GM19351 (cell line): Measurements from ENCODE around the gene AOX1.
"Not testable (repeated sequence)": the region's sequence is repeated elsewhere in the genome, so short reads cannot be mapped to it uniquely, and the experiment has no call there.

Experiments used
- ATAC-seq: cut with Tn5 transposase; IDR thresholded peaks from one replicate; pipeline ENCODE4 v1.9.1; 2021; ENCODE audit warnings: mild to moderate bottlenecking, moderate library complexity; ENCODE audit not compliant: unreplicated experiment

The AOX1 gene

DNA sequence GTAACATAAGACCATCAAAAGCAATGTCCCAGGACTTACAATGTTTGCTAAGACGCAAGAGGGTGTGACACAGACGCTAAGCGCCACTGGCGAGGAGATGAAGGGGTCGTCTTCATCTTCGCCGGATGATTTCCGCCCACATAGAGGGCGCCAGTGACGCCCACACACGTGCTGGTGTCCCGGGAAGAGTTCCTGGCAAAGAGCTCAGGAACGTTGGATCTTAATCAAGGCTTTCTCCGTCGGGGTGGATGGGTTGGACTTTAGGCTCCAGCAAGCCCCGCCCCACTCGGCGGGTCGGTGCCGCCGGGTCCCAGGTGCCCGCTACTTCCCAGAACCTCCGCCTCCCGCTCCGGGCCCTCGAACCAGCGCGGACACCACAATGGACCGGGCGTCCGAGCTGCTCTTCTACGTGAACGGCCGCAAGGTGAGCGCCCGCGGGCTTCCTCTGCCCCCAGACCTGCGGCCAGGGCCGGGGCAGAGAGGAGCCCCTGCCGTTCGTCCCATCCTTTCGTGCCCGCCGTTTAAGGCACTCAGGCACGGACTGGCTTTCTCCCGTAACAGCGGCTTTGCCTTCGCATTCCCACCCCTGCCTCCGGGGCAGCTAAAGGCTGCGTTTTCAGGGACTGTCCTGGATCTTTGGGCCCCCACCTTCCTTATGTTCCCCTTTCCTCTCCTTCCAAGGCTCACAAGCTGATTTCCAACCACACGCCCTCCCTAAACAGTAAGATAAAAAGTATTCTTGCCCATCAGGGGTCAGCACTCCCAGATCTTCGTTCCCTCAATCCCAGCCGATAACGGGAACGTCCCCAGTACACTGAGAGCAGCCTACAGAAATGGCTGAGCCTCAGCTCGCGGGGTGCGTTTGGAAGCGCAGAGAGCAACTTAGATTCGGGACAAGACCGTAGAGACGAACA lies at the start of gene AOX1:
Gene AOX1 (plus strand): TSS at position 285 of the 914 bp plus-strand sequence. CDS start 95 bp downstream, at position 380.
- ATAC-seq = no peak

DNA sequence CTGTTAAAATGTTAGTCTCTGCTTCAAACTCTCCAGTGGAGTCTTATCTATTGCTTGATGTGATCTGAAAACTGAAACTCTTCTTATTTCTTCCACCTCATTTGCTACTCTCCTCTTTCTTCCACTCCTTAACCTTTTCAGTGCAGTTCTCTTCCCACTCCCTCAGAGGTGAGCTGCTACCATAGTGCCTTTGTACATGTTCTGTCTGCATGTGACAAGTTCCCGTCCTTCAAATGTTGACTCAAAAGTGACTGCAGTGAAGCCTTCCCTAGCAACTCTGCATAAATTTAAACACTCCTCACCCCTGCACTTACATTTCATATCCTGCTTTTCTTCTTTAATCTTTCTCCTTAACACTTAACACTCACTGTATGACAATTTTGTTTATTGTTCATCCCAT lies 47.7 kb upstream of the AOX1 start:
- no peak for ATAC-seq

DNA sequence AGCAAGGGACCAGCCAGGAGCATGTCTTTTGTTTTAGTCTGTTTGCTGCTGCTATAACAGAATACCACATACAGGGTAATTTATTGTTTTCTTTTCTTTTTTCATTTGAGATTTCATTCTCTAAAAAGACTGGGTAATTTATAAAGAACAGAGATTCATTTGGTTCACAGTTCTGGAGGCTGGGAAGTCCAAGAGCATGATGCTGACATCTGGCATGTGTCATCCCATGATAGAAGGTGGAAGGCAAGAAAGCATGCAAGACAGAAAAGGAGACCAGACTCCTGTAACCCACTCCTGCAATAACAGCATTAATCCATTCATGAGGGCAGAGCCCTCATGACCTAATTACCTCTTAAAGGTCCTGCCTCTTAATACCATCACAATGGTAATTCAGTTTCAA lies 45.0 kb upstream of the AOX1 start:
- ATAC-seq = no peak

- ATAC-seq = not testable (repeated sequence)
Observed at GRCh38 chr2:200566596-200566995, 19.2 kb upstream of the AOX1 start.

DNA sequence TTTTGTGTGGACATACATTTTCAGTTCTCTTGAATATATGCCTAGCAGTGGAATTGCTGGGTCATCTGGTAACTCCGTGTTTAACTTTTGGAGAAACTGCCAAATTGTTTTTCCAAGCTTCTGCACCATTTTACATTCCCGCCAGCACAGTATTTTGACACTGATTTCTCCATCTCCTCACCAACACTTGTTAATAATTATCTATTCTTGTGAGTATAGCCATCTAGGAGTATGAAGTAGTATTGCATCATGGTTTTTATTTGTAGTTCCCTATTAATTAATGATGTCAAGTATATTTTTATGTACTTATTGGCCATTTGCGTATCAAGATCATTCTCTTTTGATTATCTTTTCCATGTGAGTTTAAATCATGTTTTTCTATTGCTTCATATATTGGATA lies 17.9 kb upstream of the AOX1 start:
- no peak for ATAC-seq

DNA sequence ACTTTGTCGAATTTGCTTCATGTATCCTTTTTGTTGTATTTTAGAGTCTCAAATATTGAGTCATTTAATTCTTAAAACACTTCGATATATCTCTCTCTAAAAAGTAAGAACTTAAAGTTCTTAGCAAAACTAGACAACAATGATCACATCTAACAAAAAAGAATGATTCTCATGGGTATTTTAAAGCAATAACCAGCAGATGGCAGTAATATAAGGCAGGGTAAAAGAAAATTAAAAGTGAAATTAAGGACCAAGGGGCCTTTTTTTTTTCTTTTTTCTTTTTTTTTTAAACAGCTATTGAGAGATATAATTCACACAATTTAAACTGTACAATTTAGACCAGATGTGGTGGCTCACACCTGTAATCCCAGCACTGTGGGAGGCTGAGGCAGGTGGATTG lies 9.9 kb upstream of the AOX1 start:
- ATAC-seq = no peak

GRCh38 chr2:200577027-200577426 lies 8.8 kb upstream of the AOX1 start:
- no peak for ATAC-seq

DNA sequence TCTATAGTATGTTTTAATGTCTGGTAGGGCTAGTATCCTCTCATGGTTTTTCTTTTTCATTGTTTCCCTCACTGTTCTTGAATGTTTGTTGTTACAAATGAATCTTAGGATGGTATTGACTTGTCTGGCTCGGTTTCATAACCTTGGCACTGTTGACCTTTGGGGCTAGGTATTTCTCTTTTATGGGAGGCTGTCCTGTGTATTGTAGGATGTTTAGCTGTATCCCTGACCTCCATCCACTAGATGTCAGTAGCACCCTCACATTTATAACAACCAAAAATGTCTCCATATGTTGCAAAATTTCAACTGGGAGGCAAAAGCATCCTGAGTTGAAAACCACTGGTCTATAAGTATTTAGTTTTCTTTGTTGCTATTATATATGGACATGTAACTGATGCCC lies 7.0 kb upstream of the AOX1 start:
- ATAC-seq = no peak

DNA sequence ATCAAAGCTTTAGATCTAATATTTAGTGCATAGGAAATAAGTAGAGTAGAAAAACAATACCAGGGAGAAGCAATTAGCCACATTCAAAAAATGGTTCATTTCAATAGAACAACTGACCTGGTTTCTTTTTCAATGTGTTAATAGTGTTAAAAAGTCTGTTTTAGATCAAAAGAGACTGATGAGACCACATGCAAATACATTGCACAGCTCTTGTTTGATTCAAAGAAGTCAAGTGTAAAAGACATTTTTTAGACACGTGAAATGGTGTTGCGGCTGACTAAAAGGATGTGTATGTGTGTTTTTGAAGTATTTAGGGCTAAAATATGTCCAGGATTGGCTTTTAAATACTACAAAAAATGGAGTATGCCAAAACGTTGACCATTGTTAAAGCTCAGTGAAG lies 1.2 kb upstream of the AOX1 start:
- ATAC-seq = no peak

DNA sequence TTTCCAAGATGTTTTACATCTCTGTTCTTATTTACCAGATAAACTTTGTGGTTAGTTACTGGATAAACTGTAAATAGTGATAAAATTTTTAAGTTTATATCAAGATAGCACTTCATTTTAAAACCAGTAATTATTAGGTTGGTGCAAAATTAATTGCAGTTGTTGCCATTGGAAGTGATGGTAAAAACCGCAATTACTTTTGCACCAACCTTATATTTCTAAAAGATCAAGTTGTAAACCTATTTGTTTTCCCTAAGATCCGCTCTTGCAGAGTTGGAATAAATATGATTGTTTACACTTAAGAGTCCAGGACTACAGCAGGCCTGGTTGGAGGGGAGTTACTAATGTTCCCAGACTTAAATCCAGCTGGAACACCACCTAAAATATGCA lies 479 bp upstream of the AOX1 start:
- no peak for ATAC-seq

DNA sequence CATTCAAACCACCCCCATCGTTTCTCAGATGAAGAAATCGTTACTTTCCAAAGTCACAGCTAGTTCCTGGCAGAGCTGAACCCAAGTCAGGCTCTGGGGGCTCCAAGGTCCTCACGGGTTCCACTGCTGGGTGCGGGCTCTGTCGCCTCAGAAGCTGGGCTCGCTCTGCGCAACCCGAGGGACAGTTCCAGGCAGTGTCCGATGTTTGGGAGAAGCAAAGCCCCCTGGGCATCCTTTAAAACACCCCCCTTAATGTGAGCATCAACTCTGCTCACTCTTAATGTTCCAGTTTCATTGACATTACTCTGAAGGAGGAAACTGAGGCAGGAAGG lies 796 bp downstream of the AOX1 start:
- no peak for ATAC-seq

GRCh38 chr2:200587007-200587616 lies 1.3 kb downstream of the AOX1 start:
- ATAC-seq = no peak

DNA sequence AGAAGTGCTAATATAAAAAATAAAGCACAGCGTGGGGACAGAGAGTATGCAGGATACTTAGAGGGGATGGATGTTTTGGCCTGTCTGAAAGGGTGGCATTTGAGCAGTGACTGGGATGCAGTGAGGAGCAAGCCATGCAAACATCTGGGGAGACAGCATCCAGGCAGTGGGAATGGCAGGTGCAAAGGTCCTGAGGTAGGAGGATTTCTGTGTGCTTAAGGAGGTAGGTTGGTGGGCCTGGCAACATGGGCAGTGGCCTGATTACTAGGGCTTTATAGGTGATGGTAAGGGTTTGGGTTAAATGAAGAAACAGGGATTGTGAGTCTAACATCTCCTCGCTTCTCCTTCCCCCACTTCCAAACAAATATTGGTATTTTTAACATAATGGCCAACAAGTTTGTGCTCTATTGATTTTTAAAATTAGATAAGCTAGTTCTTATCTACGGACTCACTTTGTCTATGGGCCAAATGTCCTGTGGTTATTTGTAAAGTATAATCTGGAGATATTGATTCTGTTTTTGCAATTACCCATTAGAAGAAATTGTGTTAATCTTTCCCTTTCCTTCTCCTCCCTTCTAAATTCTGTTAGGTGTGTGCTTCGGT lies 2.4 kb downstream of the AOX1 start:
- no peak for ATAC-seq

GRCh38 chr2:200590090-200590489 lies 4.3 kb downstream of the AOX1 start:
- no peak for ATAC-seq

- no peak for ATAC-seq
Observed at GRCh38 chr2:200591308-200591707, 5.5 kb downstream of the AOX1 start.

DNA sequence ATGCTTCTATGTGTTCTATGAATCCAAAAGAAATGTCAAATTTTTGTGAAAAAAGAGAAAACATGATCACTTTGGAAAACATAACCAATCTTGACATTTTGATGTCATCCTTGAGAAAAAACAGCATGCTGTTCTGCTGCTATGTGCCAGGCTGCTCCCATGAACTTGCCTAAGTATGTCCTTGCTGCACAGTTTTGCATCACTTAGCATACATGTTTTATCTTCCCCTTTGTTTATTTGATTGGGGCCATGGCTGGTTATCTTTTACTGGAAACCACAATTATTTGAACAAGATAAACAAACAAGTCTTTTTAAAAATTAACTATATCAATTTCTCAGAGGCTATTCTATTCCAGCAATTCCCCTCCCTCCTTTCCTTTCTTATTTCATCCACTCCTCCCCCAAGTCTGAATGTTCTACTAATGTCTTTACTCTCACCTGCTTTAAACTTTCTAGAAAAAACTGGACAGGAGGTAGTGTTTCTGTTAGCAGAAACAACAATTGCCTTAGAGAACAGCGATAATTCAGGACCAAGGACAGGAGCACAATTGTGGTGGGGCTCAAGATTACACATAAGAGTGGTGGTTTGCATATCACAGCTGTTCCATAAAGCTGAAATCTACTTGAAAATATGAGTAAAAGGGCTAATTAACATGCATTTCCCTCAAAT lies 6.7 kb downstream of the AOX1 start:
- ATAC-seq = no peak

DNA sequence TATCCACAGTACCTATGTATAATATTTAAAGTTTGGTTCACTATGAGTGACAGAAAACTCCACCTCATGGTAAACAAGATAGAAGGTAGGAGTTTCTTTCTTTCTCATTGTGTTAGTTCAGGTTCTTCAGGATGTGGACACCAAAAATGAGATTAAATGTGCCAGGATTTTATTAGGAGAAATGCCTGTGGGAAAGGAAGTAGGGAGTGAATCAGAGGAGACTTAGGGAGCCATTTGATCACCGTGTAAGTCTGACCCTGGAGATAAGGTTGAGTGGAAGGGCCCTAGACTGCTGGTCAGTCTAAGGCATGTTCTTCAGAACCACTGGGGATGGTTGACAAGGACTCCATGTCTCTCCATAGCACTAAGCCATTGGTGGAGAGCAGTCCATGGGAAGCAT lies 8.1 kb downstream of the AOX1 start:
- ATAC-seq = no peak

DNA sequence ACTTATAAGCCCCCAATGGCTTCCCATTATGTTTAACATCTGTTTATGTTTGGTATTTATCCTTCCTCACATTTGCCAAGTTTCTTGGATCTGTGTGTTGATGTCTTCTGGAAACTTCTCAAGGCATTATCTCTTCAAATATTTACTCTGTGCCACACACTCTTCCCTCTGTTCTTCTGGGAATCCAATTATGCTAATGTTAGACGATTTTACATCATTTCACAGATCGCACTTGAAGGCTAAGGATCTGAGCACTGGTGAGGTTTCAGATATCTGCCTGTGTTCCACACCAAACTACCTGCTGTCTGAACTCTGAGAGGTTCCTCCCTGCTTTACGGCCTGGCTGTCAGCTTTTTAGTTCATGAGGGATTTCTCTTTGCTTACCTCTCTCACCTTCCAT lies 10.1 kb downstream of the AOX1 start:
- no peak for ATAC-seq

GRCh38 chr2:200596774-200597570 lies 11.2 kb downstream of the AOX1 start:
- ATAC-seq = no peak

GRCh38 chr2:200599206-200599605 lies 13.4 kb downstream of the AOX1 start:
- no peak for ATAC-seq
